A549 (cell line): Measurements from ENCODE around the gene PTPRE. TPM values are rescaled to one million over a fixed set of nuclear protein-coding genes. Genes with fewer than 3 reads are reported as not detected.

Experiments
- ATAC-seq, 2 experiments: fragments of 200-7000 bp in 1 of 2; fragments of >200 bp in 1 of 2; cut with Nextera tagmentation in 1 of 2; cut with Tn5 transposase in 1 of 2; 3 replicates each; pipeline versions ENCODE4 v1.8.0 to v1.9.1; 2018 to 2020; ENCODE audit warnings: mild to moderate bottlenecking in 1 of 2, moderate library complexity in 1 of 2
- CTCF ChIA-PET: fragments of 300-600 bp; sonication (Branson Sonifier 250); formaldehyde crosslinking; extraction: SDS; loops from one replicate; lab custom pipeline; 2021; ENCODE audit warnings: antibody characterized with exemption, inconsistent platforms; lab: Yijun Ruan, JAX
- POLR2A ChIA-PET: fragments of 350-600 bp; formaldehyde crosslinking; extraction: SDS; loops from one replicate; lab custom pipeline; 2021; ENCODE audit warnings: antibody characterized with exemption, inconsistent platforms; lab: Yijun Ruan, JAX
- DNase-seq, 2 experiments: peaks; one replicate each; pipeline versions ENCODE4 v3.0.0 to v3.0.0-alpha.2; 2011 to 2016; ENCODE audit warnings: low read depth in 1 of 2, low spot score in 1 of 2
- FAIRE-seq: peaks from 2 replicates; lab custom pipeline; 2011; peaks lifted over from hg19 to GRCh38; lab: Jason Lieb, UNC
- H3K27ac ChIP-seq, 2 experiments: fragments of >200 bp; sonication (Bioruptor Twin); formaldehyde crosslinking; 3 replicates each; pipeline ENCODE4 v1.5.1; 2016 to 2017
- H3K4me1 ChIP-seq: fragments of >200 bp; sonication (Bioruptor Twin); formaldehyde crosslinking; 3 replicates; pipeline ENCODE4 v1.6.1; 2016
- H3K4me2 ChIP-seq: fragments of >200 bp; sonication (Bioruptor Twin); formaldehyde crosslinking; 3 replicates; pipeline ENCODE4 v1.6.1; 2016
- H3K4me3 ChIP-seq: fragments of >200 bp; sonication (Bioruptor Twin); formaldehyde crosslinking; 3 replicates; pipeline ENCODE4 v1.5.1; 2016
- H3K9me3 ChIP-seq: fragments of >200 bp; sonication (Bioruptor Twin); formaldehyde crosslinking; 3 replicates; pipeline ENCODE4 v1.6.1; 2016
- BHLHE40 ChIP-seq: IDR thresholded peaks from 2 replicates; pipeline ENCODE4 v1.6.1; 2012; ENCODE audit warnings: low read depth, low read length, inconsistent platforms
- CBX2 ChIP-seq: fragments of 200-600 bp; sonication (generic); IDR thresholded peaks from 2 replicates; pipeline ENCODE4 v1.6.1; 2016; ENCODE audit warnings: low read depth, mild to moderate bottlenecking, borderline replicate concordance
- CEBPB ChIP-seq, 2 experiments: fragments of >200 bp in 1 of 2; sonication (Bioruptor Twin) in 1 of 2; formaldehyde crosslinking in 1 of 2; IDR thresholded peaks; 2 replicates each; pipeline ENCODE4 v1.6.1; 2012 to 2016
- CHD2 ChIP-seq: fragments of 150-350 bp; IDR thresholded peaks from 2 replicates; pipeline ENCODE4 v1.6.1; 2014; ENCODE audit warnings: low read length; ENCODE audit not compliant: partially characterized antibody
- EHF ChIP-seq: fragments of 250-450 bp; sonication (Bioruptor Pico); IDR thresholded peaks from 2 replicates; pipeline ENCODE4 v1.5.0; 2020; ENCODE audit warnings: mild to moderate bottlenecking
- ELK1 ChIP-seq: fragments of 150-350 bp; IDR thresholded peaks from 2 replicates; pipeline ENCODE4 v1.6.1; 2014; ENCODE audit warnings: low read depth, mild to moderate bottlenecking, low read length
- HEYL ChIP-seq: fragments of 250-450 bp; sonication (Bioruptor Pico); IDR thresholded peaks from 2 replicates; pipeline ENCODE4 v1.8.0; 2021; ENCODE audit warnings: mild to moderate bottlenecking, moderate library complexity
- JUN ChIP-seq, 2 experiments: fragments of >200 bp; sonication (Bioruptor Twin); formaldehyde crosslinking; IDR thresholded peaks; 2 replicates in 1 of 2; 3 replicates in 1 of 2; pipeline ENCODE4 v1.6.1; 2016 to 2017
- NFE2L2 ChIP-seq: fragments of 150-350 bp; conservative IDR thresholded peaks from 2 replicates; pipeline ENCODE4 v1.6.1; 2014; ENCODE audit warnings: low read length
- RAD21 ChIP-seq, 2 experiments: fragments of >200 bp in 1 of 2; sonication (Bioruptor Twin) in 1 of 2; formaldehyde crosslinking in 1 of 2; IDR thresholded peaks in 1 of 2; conservative IDR thresholded peaks in 1 of 2; 2 replicates in 1 of 2; 3 replicates in 1 of 2; pipeline ENCODE4 v1.6.1; 2012 to 2018; ENCODE audit warnings: inconsistent platforms in 1 of 2
- REST ChIP-seq: fragments of 200-600 bp; sonication (generic); IDR thresholded peaks from 2 replicates; pipeline ENCODE4 v1.6.1; 2016; ENCODE audit warnings: antibody characterized with exemption, mild to moderate bottlenecking, moderate library complexity
- SREBF2 ChIP-seq: fragments of 450-650 bp; IDR thresholded peaks from 2 replicates; pipeline ENCODE4 v1.6.1; 2014; ENCODE audit warnings: mild to moderate bottlenecking, moderate library complexity
- ZC3H11A ChIP-seq: fragments of 450-650 bp; IDR thresholded peaks from 2 replicates; pipeline ENCODE4 v1.6.1; 2014; ENCODE audit warnings: antibody characterized with exemption, mild to moderate bottlenecking
- ZFP36 ChIP-seq: fragments of 450-650 bp; IDR thresholded peaks from 2 replicates; pipeline ENCODE4 v1.6.1; 2014; ENCODE audit warnings: borderline replicate concordance; ENCODE audit not compliant: partially characterized antibody
- WGBS: methylation state at CpG from one replicate; pipeline ENCODE4 v1.1.6; 2017; ENCODE audit errors: missing lambda C conversion rate; 5-methylcytosine and 5-hydroxymethylcytosine counted together
- polyA plus RNA-seq, 4 experiments: library from polyadenylated mRNA; depleted of rRNA in 3 of 4; stranded (reverse); fragments of >200 nt; fragmentation: RNase III in 1 of 4; extraction: RNeasy Plus Mini Kit Qiagen cat#74134 plus additional on column Dnase treatment in 1 of 4; gene quantifications; 2 replicates in 3 of 4; 3 replicates in 1 of 4; pipeline ENCODE4 v1.2.3, GENCODE V29; 2011 to 2017
- TF ChIP-seq, protein P1 (sequence below): IDR thresholded peaks from 2 replicates; pipeline ENCODE4 v1.6.1; 2012
- TF ChIP-seq, protein P2 (sequence below): fragments of 250-450 bp; sonication (Bioruptor Pico); IDR thresholded peaks from 2 replicates; pipeline ENCODE4 v1.5.0; 2020; ENCODE audit warnings: low read depth, mild to moderate bottlenecking, moderate library complexity
- TF ChIP-seq, protein P3 (sequence below): fragments of >200 bp; sonication (Bioruptor Twin); formaldehyde crosslinking; IDR thresholded peaks from 3 replicates; pipeline ENCODE4 v1.6.1; 2016

Gene PTPRE
- polyA plus RNA-seq, 2 of the 4 experiments (the other 2 are of a cell fraction) = 0.31 to 1.5 TPM

DNA sequence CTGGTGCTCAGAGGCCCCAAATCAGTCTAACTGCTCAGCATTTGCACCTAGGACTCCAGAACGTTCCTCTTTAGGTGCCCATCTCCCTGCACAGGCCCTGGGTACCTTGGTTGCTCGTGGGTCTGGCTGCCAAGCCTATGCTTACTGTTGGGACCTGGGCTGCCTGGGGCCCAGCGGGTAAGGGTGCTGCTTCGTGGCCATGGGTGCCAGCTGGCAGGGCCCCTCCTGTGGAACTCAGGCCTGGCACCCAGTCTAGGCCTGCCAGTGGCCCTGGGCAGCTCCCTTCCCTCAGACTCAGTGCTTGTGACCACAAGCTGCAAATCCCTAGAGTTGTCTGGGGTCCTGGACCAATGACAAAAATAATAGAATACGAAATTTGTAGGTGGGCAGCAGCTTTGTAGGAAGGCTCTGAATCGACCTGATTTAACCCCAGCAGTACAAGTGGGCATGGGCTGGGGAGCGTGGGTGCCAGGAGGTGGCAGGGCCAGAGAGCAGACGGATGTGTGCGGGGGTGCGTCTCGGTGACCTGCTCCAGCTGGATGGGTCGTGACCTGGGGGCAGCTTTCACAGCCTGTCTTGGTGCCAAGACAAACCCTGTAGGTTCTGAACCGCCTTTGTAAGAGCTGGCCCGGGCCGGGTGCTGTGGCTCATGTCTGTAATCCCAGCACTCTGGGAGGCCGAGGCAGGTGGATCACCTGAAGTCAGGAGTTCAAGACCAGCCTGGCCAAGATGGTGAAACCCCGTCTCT, 149.6 kb downstream of the PTPRE start:
- TF ChIP-seq ELK1 = no peak
- TF ChIP-seq CBX2 = no peak
- no peak for TF ChIP-seq EHF
- Histone ChIP-seq H3K27ac (no peak overlapping the region), H3K4me2 (no peak overlapping the region), H3K9me3 (no peaks in the 10 kb centered on the region), H3K4me1 (no peaks in the 10 kb centered on the region), H3K4me3 (no peak overlapping the region)
- no peak for DNase-seq
- no peak for FAIRE-seq
- CTCF ChIA-PET = interaction anchor here (1.2 to 6.7 kb wide), 4 partner anchors 13 to 150 kb away, joined by 3 to 38 read pairs (median 5); partner anchors contain the start of gene PTPRE
- ATAC-seq = no peak
- POLR2A ChIA-PET = no interaction called here
- WGBS = 73% methylated on average over 14 of the region's 17 CpGs

DNA sequence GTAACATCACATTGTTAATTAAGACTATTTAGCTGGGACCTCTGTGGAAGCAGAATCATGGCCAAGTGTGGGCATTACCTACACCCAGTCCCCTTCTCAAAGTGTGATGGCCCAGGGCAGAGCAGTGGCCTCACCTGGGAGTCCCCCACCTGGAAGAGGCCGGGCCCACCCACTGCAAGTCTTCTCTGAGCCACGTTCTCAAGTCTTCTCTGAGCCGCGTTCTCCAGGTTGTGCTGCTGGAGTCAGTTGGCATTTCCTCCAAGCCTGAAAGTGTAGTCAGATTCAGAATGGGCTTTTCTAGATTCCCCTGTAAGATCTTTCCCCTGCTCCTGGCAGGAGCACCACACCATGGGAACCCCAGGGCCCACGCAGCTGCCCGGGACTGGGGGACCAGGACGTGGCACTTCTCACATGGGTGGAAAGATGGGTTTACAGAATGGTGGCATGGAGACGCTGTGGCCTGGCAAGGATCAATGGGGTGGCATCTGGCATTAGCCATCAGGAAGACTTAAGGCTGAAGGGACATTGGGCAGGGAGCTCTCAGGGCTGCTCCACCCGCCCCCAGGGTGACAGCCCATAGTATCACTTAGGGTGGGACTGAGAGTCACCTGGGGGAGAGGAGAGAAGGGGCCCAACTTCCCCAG, 151.3 kb downstream of the PTPRE start:
- ATAC-seq (no peak), FAIRE-seq (no peak), DNase-seq (no peak)
- H3K27ac ChIP-seq = no peak overlapping the region
- no peak overlapping the region for H3K4me2 ChIP-seq
- TF ChIP-seq CHD2 = no peak
- no peak for TF ChIP-seq RAD21 (conservative IDR thresholded peaks at IDR 0.05 in 1 of 2, IDR thresholded peaks at IDR 0.05 in 1 of 2)
- no peak for TF ChIP-seq HEYL (CRISPR knock-in tag)
- no peak for TF ChIP-seq ZFP36
- no peak for TF ChIP-seq SREBF2
- TF ChIP-seq, protein P1, sequence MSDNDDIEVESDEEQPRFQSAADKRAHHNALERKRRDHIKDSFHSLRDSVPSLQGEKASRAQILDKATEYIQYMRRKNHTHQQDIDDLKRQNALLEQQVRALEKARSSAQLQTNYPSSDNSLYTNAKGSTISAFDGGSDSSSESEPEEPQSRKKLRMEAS = no peak
- no peak for TF ChIP-seq ZC3H11A
- no peak for TF ChIP-seq NFE2L2
- TF ChIP-seq BHLHE40 = no peak
- TF ChIP-seq, protein P2, sequence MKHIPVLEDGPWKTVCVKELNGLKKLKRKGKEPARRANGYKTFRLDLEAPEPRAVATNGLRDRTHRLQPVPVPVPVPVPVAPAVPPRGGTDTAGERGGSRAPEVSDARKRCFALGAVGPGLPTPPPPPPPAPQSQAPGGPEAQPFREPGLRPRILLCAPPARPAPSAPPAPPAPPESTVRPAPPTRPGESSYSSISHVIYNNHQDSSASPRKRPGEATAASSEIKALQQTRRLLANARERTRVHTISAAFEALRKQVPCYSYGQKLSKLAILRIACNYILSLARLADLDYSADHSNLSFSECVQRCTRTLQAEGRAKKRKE (CRISPR knock-in tag) = no peak
- TF ChIP-seq CEBPB (IDR thresholded peaks at IDR 0.05) = no peak
- no peak for TF ChIP-seq JUN (IDR thresholded peaks at IDR 0.05)
- H3K4me1 ChIP-seq = no peaks in the 10 kb centered on the region
- CTCF ChIA-PET = interaction anchor here (0.8 to 6.7 kb wide), 6 partner anchors 11 to 342 kb away, joined by 3 to 38 read pairs (median 5); partner anchors contain the start of gene PTPRE
- no peaks in the 10 kb centered on the region for H3K9me3 ChIP-seq
- no peak overlapping the region for H3K4me3 ChIP-seq
- WGBS = 54% methylated on average over 8 of the region's 9 CpGs
- POLR2A ChIA-PET = no interaction called here

GRCh38 chr10:128058750-128059134, 151.8 kb downstream of the PTPRE start:
- TF ChIP-seq CEBPB (IDR thresholded peaks at IDR 0.05) (no peak), REST (no peak)
- TF ChIP-seq, protein P3, sequence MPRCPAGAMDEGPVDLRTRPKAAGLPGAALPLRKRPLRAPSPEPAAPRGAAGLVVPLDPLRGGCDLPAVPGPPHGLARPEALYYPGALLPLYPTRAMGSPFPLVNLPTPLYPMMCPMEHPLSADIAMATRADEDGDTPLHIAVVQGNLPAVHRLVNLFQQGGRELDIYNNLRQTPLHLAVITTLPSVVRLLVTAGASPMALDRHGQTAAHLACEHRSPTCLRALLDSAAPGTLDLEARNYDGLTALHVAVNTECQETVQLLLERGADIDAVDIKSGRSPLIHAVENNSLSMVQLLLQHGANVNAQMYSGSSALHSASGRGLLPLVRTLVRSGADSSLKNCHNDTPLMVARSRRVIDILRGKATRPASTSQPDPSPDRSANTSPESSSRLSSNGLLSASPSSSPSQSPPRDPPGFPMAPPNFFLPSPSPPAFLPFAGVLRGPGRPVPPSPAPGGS = no peak
- TF ChIP-seq, all 56 proteins: peak for 0
- ATAC-seq (no peak), FAIRE-seq (no peak), DNase-seq (no peak)
- POLR2A ChIA-PET = no interaction called here
- CTCF ChIA-PET = interaction anchor here (0.8 to 6.7 kb wide), 6 partner anchors 11 to 343 kb away, joined by 3 to 38 read pairs (median 4); partner anchors contain the start of gene PTPRE
- Histone ChIP-seq H3K9me3 (no peaks in the 10 kb centered on the region), H3K27ac (no peak overlapping the region), H3K4me2 (no peak overlapping the region), H3K4me3 (no peak overlapping the region), H3K4me1 (no peaks in the 10 kb centered on the region)
